ENCODE results near the gene ATXN1.
"Not testable (repeated sequence)": the region's sequence is repeated elsewhere in the genome, so short reads cannot be mapped to it uniquely, and the experiment has no call there.

ATXN1 gene

DNA sequence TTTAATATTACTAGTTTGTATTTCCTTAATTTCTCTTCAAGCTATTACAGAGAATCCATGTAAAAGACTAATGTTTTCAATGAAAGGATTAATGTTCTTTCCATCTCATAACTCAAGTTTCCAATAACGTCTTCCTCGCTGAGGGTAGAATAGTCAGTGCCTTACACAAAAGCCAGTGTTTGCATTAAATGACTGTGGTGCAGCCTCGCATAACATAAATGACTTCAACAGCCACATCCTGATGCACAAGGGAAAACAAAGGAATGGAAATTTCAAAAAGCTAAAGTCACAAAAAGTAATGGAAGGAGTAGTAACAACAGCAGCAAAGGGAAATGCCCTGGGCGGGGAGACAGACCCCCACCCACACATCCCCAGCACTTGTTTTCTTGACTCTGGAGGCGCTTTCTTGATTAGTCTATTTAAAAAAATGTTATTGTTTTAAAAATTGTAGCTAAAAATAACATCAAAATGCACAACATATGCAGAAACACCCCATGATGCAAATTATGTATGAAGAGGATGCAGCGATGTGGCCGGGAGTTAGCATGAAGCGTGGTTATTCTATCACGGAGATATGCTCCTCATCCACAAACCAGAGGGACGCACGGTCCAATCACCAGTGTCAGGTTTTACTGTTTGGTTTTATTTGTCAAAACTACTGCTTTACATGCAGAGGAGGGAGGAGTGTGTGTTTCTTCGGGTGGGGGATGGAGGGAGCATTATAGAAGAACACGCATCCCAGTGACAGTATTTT, 294.3 kb downstream of the ATXN1 start:
- H3K27ac Mint-ChIP-seq: peak overlapping the region; percentile 62
- H3K9me3 Mint-ChIP-seq (ENCODE audit: low read depth): peaks cover 4% of the 10 kb centered on the region
- H3K27me3 Mint-ChIP-seq: no peaks in the 10 kb centered on the region
- peaks cover 38% of the 10 kb centered on the region for H3K4me1 Mint-ChIP-seq (ENCODE audit: low read depth)
- no peak overlapping the region for H3K4me3 Mint-ChIP-seq
- peaks cover 23% of the 10 kb centered on the region for H3K36me3 Mint-ChIP-seq

- Mint-ChIP-seq H3K27me3 (no peaks in the 10 kb centered on the region), H3K4me1 (ENCODE audit: low read depth) (peaks cover 17% of the 10 kb centered on the region), H3K9me3 (ENCODE audit: low read depth) (peaks cover 4% of the 10 kb centered on the region), H3K4me3 (no peak overlapping the region), H3K27ac (no peak overlapping the region), H3K36me3 (peaks cover 25% of the 10 kb centered on the region)
Measured at GRCh38 chr6:16464045-16464444, 297.2 kb downstream of the ATXN1 start.

DNA sequence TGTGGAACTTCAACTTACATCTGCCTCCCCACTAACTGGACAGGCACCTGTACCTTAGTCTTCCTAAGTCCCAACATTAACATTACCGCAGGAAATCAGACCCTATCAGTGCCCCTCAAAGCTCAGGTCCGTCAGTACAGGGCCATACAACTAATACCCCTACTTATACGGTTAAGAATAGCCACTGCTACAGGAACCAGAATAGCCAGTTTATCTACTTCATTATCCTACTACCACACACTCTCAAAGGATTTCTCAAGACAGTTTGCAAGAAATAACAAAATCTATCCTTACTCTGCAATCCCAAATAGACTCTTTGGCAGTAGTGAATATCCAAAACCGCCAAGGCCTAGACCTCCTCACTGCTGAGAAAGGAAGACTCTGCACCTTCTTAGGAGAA, 298.0 kb downstream of the ATXN1 start:
- Mint-ChIP-seq H3K27ac (peak overlapping the region; percentile 9), H3K36me3 (peaks cover 25% of the 10 kb centered on the region), H3K4me1 (ENCODE audit: low read depth) (peaks cover 16% of the 10 kb centered on the region)
- H3K4me3 Mint-ChIP-seq; H3K27me3 Mint-ChIP-seq; H3K9me3 Mint-ChIP-seq (ENCODE audit: low read depth): not testable (repeated sequence)

DNA sequence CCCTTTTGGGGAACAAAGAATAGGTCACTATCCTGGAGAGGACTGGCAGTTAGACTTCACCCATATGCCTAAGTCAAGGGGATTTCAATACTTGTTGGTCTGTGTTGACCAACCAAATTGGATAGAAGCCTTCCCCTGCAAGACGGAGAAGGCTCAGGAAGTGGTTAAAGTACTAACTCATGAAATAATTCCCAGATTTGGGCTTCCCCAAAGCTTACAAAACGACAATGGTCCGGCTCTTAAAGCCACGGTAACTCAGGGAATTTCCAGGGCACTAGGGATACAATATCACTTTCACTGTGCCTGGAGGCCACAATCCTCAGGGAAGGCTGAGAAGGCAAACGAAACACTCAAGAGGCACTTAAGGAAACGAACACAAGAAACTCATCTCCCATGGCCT, 299.8 kb downstream of the ATXN1 start:
- Mint-ChIP-seq H3K4me3 (no peak overlapping the region), H3K27ac (no peak overlapping the region), H3K9me3 (ENCODE audit: low read depth) (peaks cover 4% of the 10 kb centered on the region), H3K27me3 (no peaks in the 10 kb centered on the region), H3K4me1 (ENCODE audit: low read depth) (peaks cover 10% of the 10 kb centered on the region), H3K36me3 (peaks cover 23% of the 10 kb centered on the region)

DNA sequence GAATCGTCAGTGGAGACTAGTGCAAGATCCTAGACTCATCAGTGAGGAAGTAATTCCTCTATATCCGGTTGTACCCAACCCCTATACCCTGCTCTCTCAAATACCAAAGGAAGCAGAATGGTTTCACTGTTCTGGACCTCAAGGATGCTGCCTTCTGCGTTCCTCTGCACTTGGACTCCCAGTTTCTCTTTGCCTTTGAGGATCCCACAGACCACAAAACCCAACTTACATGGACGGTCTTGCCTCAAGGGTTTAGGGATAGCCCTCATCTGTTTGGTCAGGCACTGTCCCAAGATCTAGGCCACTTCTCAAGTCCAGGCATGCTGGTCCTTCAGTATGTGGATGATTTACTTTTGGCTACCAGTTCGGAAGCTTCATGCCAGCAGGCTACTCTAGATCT, 301.8 kb downstream of the ATXN1 start:
- not testable (repeated sequence) for H3K9me3 Mint-ChIP-seq (ENCODE audit: low read depth); H3K27ac Mint-ChIP-seq; H3K4me3 Mint-ChIP-seq; H3K27me3 Mint-ChIP-seq
- H3K4me1 Mint-ChIP-seq (ENCODE audit: low read depth): peaks cover 11% of the 10 kb centered on the region
- peaks cover 31% of the 10 kb centered on the region for H3K36me3 Mint-ChIP-seq

DNA sequence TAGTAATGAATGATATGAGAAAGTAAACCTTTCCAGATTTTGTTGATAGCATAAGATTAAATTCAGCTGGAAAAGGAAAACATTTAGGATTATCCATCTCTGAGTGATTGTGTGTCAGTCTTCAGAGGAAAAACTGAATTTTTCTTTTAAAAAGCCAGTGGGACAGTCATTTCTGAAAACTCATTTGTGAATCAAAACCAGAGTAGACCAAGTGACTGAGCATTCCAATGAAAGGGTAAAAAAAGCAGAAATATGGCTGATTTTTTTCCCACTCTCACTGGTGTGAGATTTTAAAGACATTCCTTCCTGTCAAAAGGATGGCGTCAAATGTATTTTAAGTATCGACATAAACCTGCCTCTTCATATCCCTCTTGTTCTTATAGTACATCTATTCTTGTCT, 308.9 kb downstream of the ATXN1 start:
- H3K27me3 Mint-ChIP-seq: no peaks in the 10 kb centered on the region
- H3K9me3 Mint-ChIP-seq (ENCODE audit: low read depth): no peaks in the 10 kb centered on the region
- peaks cover 7% of the 10 kb centered on the region for H3K4me1 Mint-ChIP-seq (ENCODE audit: low read depth)
- H3K27ac Mint-ChIP-seq: no peak overlapping the region
- peaks cover 17% of the 10 kb centered on the region for H3K36me3 Mint-ChIP-seq
- no peak overlapping the region for H3K4me3 Mint-ChIP-seq

DNA sequence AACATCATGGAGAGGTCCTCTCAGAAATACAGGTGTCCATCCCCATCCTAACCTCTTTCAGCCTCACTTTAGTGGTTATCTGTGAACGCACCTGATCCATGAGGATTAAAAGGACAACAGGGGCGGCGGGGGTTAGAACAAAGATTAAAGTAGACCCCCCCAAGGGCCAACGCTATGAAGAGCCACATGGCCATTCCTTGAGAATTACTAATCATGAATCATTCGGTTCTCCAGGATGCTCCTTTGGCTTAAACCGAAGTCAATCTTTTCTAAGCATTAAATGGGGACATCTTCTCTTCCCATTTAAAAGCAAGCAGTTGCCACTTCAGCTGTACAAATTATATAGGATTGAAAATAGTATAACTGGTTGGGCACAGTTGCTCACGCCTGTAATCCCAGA, 310.4 kb downstream of the ATXN1 start:
- no peaks in the 10 kb centered on the region for H3K9me3 Mint-ChIP-seq (ENCODE audit: low read depth)
- no peak overlapping the region for H3K27ac Mint-ChIP-seq

DNA sequence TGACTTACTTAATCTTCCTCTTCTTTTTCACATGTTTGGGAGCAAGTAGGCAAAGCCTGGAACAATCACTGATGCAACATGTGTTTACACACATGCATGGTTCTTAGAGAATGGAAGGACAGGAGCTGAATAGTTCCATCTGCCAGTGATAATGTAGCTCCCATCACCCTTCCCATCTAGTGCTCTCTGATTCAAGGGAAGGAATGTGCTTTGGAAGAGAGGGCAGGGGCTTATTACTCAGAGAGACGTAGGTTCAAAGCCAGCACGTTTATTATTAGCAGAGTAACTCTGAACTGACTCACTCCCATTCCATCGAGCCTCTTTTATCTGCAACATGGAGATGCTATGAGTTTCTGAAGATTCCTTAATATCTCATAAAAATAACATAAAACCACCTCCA, 311.0 kb downstream of the ATXN1 start:
- peak overlapping the region; percentile 17 for H3K27ac Mint-ChIP-seq
- peaks cover 7% of the 10 kb centered on the region for H3K36me3 Mint-ChIP-seq
- no peak overlapping the region for H3K4me3 Mint-ChIP-seq
- peaks cover 16% of the 10 kb centered on the region for H3K4me1 Mint-ChIP-seq (ENCODE audit: low read depth)
- H3K27me3 Mint-ChIP-seq: no peaks in the 10 kb centered on the region
- H3K9me3 Mint-ChIP-seq (ENCODE audit: low read depth): no peaks in the 10 kb centered on the region

More for the DNA sequence above, 310.4 kb downstream of the ATXN1 start:
- no peak overlapping the region for H3K4me3 Mint-ChIP-seq
- H3K27me3 Mint-ChIP-seq: no peaks in the 10 kb centered on the region
- H3K36me3 Mint-ChIP-seq: peaks cover 9% of the 10 kb centered on the region
- peaks cover 16% of the 10 kb centered on the region for H3K4me1 Mint-ChIP-seq (ENCODE audit: low read depth)

- H3K27me3 Mint-ChIP-seq: no peaks in the 10 kb centered on the region
- peaks cover 26% of the 10 kb centered on the region for H3K4me1 Mint-ChIP-seq (ENCODE audit: low read depth)
- H3K27ac Mint-ChIP-seq: no peak overlapping the region
- H3K9me3 Mint-ChIP-seq (ENCODE audit: low read depth): no peaks in the 10 kb centered on the region
- no peak overlapping the region for H3K4me3 Mint-ChIP-seq
- H3K36me3 Mint-ChIP-seq: peaks cover 9% of the 10 kb centered on the region
Measured at GRCh38 chr6:16446273-16446672, 315.0 kb downstream of the ATXN1 start.

GRCh38 chr6:16442031-16442430, 319.2 kb downstream of the ATXN1 start:
- peak overlapping the region; percentile 34 for H3K27ac Mint-ChIP-seq
- peaks cover 13% of the 10 kb centered on the region for H3K36me3 Mint-ChIP-seq
- no peaks in the 10 kb centered on the region for H3K9me3 Mint-ChIP-seq (ENCODE audit: low read depth)
- peaks cover 55% of the 10 kb centered on the region for H3K4me1 Mint-ChIP-seq (ENCODE audit: low read depth)
- H3K27me3 Mint-ChIP-seq: no peaks in the 10 kb centered on the region
- H3K4me3 Mint-ChIP-seq: no peak overlapping the region

DNA sequence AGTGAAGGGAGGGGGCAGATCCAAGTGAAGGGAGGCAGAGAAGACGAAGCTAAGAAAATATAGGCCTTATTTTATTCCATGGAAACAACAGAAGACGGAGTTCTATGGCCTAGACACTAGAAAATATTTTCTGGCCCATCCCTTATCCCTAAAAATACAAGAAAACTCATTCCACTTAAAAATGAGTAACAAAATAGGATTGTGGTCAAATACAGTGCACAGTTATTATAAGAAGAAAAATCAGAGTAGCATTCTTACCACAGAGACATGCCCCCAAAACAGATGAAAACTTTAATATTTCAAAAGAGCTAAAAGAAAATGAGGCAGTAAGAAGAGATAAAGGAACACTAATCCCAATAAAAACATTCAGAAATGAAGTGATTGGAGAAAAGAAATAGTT, 320.0 kb downstream of the ATXN1 start:
- H3K36me3 Mint-ChIP-seq: peaks cover 16% of the 10 kb centered on the region
- no peaks in the 10 kb centered on the region for H3K27me3 Mint-ChIP-seq
- no peak overlapping the region for H3K27ac Mint-ChIP-seq
- no peaks in the 10 kb centered on the region for H3K9me3 Mint-ChIP-seq (ENCODE audit: low read depth)
- peaks cover 57% of the 10 kb centered on the region for H3K4me1 Mint-ChIP-seq (ENCODE audit: low read depth)
- H3K4me3 Mint-ChIP-seq: no peak overlapping the region

- Mint-ChIP-seq H3K4me1 (ENCODE audit: low read depth) (peaks cover 57% of the 10 kb centered on the region), H3K27me3 (no peaks in the 10 kb centered on the region), H3K36me3 (peaks cover 16% of the 10 kb centered on the region), H3K9me3 (ENCODE audit: low read depth) (no peaks in the 10 kb centered on the region), H3K27ac (peak overlapping the region; percentile 37), H3K4me3 (no peak overlapping the region)
Measured at GRCh38 chr6:16440636-16441212, 320.5 kb downstream of the ATXN1 start.

DNA sequence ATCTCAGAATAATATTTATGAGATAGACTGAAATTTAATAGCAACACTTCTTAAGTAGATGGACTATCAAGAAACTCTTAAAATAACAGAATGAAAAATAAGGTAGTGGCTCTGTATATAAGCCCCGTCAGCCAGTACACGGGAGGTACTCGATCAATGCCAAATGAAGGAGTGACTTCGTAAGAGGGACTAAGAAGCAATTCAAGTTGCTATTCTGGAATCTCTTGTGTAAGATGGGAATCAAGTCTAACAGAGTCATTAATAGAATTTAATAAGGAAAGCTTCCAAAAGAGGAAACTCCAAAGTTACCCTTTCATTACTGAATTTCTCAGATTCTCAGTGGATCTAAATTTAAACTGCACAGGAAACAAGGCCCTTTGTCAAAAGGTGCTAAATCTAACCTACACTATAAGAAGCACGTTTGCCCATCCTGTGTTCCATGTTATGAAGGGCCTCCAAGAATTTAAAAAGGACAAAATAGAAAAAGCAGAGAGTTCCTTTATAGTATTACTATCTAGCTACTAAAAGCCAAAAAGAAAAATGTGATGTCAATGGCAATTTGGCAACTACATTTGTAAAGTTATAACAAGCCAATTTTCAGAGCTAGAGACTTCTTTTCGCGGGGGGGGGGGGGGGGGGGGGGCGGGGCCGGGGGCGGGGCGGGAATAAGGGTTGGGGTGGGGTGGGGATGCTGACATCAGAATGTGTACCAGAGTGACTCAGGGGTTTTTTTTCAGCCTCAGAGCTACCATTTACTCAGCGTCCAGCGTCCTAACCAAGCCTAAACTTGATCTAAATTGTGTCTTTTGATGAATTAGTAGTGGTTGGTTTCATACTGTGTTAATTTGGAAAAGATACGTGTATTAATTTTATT, 322.3 kb downstream of the ATXN1 start:
- peak overlapping the region; percentile 48 for H3K4me3 Mint-ChIP-seq
- H3K36me3 Mint-ChIP-seq: peaks cover 29% of the 10 kb centered on the region
- H3K4me1 Mint-ChIP-seq (ENCODE audit: low read depth): peaks cover 69% of the 10 kb centered on the region
- peak overlapping the region; percentile 73 for H3K27ac Mint-ChIP-seq
- H3K9me3 Mint-ChIP-seq (ENCODE audit: low read depth): no peaks in the 10 kb centered on the region
- no peaks in the 10 kb centered on the region for H3K27me3 Mint-ChIP-seq

- peaks cover 31% of the 10 kb centered on the region for H3K36me3 Mint-ChIP-seq
- H3K27ac Mint-ChIP-seq: peak overlapping the region; percentile 97
- no peaks in the 10 kb centered on the region for H3K9me3 Mint-ChIP-seq (ENCODE audit: low read depth)
- peaks cover 72% of the 10 kb centered on the region for H3K4me1 Mint-ChIP-seq (ENCODE audit: low read depth)
- no peaks in the 10 kb centered on the region for H3K27me3 Mint-ChIP-seq
- peak overlapping the region; percentile 84 for H3K4me3 Mint-ChIP-seq
Measured at GRCh38 chr6:16437984-16438383, 323.3 kb downstream of the ATXN1 start.

- Mint-ChIP-seq H3K4me1 (ENCODE audit: low read depth) (peaks cover 70% of the 10 kb centered on the region), H3K9me3 (ENCODE audit: low read depth) (no peaks in the 10 kb centered on the region), H3K4me3 (peak overlapping the region; percentile 84), H3K27ac (peak overlapping the region; percentile 97), H3K27me3 (no peaks in the 10 kb centered on the region), H3K36me3 (peaks cover 28% of the 10 kb centered on the region)
Measured at GRCh38 chr6:16437095-16437494, 324.2 kb downstream of the ATXN1 start.

All from activated naive CD8-positive, alpha-beta T cell (primary cell).